HEK293 (cell line): ENCODE results near the gene ADAM23.

ENCODE experiments used
- ZNF112 ChIP-seq: fragments of 450-650 bp; formaldehyde crosslinking; IDR thresholded peaks from 2 replicates; pipeline ENCODE4 v1.5.0; 2017; ENCODE audit warnings: missing biosample characterization, missing genetic modification characterization
- ZNF248 ChIP-seq: fragments of 450-650 bp; formaldehyde crosslinking; IDR thresholded peaks from 2 replicates; pipeline ENCODE4 v1.5.1; 2017; ENCODE audit warnings: missing biosample characterization, missing genetic modification characterization
- ZNF274 ChIP-seq, 2 experiments: fragments of 200-500 bp in 1 of 2; fragments of 450-650 bp in 1 of 2; sonication (Bioruptor generic) in 1 of 2; formaldehyde crosslinking in 1 of 2; IDR thresholded peaks; 2 replicates each; pipeline versions ENCODE4 v1.5.1 to v1.6.1; 2014 to 2016; ENCODE audit warnings: borderline replicate concordance in 1 of 2, inconsistent platforms in 1 of 2, low read length in 1 of 2, missing biosample characterization in 1 of 2, missing genetic modification characterization in 1 of 2
- ZNF660 ChIP-seq: fragments of 450-650 bp; IDR thresholded peaks from 2 replicates; pipeline ENCODE4 v1.5.1; 2018; ENCODE audit warnings: missing biosample characterization, mild to moderate bottlenecking, missing genetic modification characterization
- TF ChIP-seq, protein P1 (sequence below): IDR thresholded peaks from 2 replicates; pipeline ENCODE4 v1.6.1; 2011; ENCODE audit warnings: mild to moderate bottlenecking, low read depth, low read length, borderline replicate concordance
- TF ChIP-seq, protein P2 (sequence below): fragments of 450-650 bp; formaldehyde crosslinking; IDR thresholded peaks from 2 replicates; pipeline ENCODE4 v1.5.1; 2016; ENCODE audit warnings: missing biosample characterization, missing genetic modification characterization
- TF ChIP-seq, protein P3 (sequence below): fragments of 450-650 bp; formaldehyde crosslinking; IDR thresholded peaks from 2 replicates; pipeline ENCODE4 v1.5.1; 2016; ENCODE audit warnings: missing biosample characterization, missing genetic modification characterization

DNA sequence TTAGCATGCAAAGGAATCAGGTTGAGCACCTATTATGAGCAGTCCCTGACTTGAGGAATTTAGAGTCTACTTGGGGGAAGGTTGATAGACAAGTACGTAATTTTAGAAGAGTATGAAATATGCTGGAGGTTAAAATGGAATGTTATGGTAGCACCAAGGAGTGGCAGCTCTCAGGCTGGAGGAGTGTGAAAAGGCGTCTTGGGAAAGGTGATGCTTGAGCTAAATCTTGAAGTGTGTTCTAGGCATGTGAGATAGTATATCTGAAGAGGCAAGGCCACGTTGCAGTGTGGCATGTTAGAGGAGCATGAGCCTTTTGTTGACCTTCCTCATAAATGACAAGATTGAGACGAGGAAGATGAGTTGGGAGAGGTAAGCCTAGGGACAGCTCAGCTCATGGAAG lies 39.3 kb downstream of the ADAM23 start:
- TF ChIP-seq, protein P1, sequence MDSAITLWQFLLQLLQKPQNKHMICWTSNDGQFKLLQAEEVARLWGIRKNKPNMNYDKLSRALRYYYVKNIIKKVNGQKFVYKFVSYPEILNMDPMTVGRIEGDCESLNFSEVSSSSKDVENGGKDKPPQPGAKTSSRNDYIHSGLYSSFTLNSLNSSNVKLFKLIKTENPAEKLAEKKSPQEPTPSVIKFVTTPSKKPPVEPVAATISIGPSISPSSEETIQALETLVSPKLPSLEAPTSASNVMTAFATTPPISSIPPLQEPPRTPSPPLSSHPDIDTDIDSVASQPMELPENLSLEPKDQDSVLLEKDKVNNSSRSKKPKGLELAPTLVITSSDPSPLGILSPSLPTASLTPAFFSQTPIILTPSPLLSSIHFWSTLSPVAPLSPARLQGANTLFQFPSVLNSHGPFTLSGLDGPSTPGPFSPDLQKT = no peak
- no peak for TF ChIP-seq ZNF274 (IDR thresholded peaks at IDR 0.05; ENCODE audit: low read length)
- no peak for TF ChIP-seq ZNF274 (tag by site-specific recombination; IDR thresholded peaks at IDR 0.05; ENCODE audit: borderline replicate concordance)
- TF ChIP-seq, protein P2, sequence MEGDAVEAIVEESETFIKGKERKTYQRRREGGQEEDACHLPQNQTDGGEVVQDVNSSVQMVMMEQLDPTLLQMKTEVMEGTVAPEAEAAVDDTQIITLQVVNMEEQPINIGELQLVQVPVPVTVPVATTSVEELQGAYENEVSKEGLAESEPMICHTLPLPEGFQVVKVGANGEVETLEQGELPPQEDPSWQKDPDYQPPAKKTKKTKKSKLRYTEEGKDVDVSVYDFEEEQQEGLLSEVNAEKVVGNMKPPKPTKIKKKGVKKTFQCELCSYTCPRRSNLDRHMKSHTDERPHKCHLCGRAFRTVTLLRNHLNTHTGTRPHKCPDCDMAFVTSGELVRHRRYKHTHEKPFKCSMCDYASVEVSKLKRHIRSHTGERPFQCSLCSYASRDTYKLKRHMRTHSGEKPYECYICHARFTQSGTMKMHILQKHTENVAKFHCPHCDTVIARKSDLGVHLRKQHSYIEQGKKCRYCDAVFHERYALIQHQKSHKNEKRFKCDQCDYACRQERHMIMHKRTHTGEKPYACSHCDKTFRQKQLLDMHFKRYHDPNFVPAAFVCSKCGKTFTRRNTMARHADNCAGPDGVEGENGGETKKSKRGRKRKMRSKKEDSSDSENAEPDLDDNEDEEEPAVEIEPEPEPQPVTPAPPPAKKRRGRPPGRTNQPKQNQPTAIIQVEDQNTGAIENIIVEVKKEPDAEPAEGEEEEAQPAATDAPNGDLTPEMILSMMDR = no peak
- TF ChIP-seq ZNF248 (tag by site-specific recombination) = no peak
- TF ChIP-seq, protein P3, sequence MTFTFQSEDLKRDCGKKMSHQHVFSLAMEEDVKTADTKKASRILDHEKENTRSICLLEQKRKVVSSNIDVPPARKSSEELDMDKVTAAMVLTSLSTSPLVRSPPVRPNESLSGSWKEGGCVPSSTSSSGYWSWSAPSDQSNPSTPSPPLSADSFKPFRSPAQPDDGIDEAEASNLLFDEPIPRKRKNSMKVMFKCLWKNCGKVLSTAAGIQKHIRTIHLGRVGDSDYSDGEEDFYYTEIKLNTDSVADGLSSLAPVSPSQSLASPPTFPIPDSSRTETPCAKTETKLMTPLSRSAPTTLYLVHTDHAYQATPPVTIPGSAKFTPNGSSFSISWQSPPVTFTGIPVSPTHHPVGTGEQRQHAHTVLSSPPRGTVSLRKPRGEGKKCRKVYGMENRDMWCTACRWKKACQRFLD (tag by site-specific recombination) = no peak
- TF ChIP-seq ZNF660 (tag by site-specific recombination) = no peak
- no peak for TF ChIP-seq ZNF112 (tag by site-specific recombination)
